ENCODE data around the gene FOXN3.

Gene FOXN3

DNA sequence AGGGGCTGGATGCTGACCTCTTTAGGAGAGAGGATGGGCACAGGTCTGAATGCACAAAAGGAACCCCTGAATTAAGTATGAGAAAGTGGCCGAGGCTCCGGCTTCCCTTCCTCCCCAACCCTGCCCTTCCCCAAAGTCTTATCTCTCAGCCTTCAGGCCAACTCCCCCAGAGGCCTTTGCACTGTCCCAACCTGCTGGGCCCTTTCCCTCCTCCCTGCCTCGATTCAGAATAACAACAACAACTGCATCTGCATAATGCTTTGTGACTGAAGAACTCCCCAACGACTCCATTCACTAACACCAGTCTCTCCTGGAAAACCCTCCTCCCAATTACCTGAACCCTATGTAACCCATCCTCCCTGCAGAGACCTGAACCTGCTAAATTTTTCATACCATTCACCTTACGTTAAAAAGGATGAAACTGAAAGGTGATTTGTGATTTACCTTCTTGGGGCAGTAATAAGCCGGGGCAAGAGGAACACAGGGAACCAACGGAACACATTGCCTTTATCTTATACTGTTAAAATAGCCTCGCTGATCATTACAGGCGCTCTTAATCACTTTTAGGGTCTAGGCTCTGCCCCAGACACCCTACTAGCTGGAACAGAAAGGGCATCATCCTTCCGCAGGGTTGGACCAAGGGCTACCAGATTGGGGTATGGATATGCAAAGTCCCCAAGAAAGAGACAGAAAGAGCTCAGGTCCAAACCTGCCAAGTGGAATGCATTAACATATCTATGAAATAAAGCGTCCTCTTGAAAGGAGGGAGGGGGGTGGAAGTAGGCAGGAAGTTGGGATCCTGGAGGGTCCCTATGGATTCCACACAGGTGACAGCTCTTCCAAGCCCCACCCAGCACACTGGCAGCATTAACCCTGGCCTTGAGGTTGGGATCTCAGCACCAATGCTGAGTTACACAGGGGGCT is 24.2 kb upstream of the FOXN3 start:
- Histone ChIP-seq H3K4me3 (ENCODE audit: low read depth, low read length) (no peak overlapping the region), H3K36me3 (replicated peaks) (no peaks in the 10 kb centered on the region), H3K27me3 (replicated peaks) (no peaks in the 10 kb centered on the region), H3K27ac (no peak overlapping the region)
- no peak for DNase-seq
- TF ChIP-seq CTCF (IDR thresholded peaks at IDR 0.05; ENCODE audit: low read depth, low read length, missing control alignments) = no peak
- in situ Hi-C loops (cut with HindIII; ENCODE audit: low pct_ligation_motif_present, low sequenced_read_pairs) = no loop called here

GRCh38 chr14:89435892-89436656 is 19.0 kb upstream of the FOXN3 start:
- in situ Hi-C loops (cut with HindIII; ENCODE audit: low pct_ligation_motif_present, low sequenced_read_pairs) = no loop called here

DNA sequence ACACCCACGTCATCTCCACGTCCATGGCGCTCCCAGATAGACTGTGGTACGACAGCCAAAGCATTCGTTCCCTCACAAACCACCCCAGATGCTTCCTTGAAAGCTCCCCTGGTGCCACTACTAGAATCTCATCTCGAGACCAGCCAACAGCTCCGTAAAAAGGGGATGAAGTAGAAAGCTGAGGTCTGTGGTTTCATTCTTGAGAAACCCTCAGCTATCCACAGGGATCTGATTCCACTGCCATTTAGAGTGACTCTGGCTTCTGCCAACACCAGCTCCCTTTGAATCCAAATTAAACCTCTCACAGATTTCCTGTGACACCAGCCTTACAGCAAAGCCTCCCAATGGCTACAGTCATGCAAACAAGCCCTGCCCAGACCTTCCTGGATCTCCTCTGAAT is 18.5 kb upstream of the FOXN3 start:
- no peak for TF ChIP-seq CTCF (IDR thresholded peaks at IDR 0.05; ENCODE audit: low read depth, low read length, missing control alignments)
- H3K4me3 ChIP-seq (ENCODE audit: low read depth, low read length) = no peak overlapping the region
- no peaks in the 10 kb centered on the region for H3K27me3 ChIP-seq (replicated peaks)
- DNase-seq = no peak
- H3K36me3 ChIP-seq (replicated peaks) = no peaks in the 10 kb centered on the region
- no peak overlapping the region for H3K27ac ChIP-seq
- in situ Hi-C loops (cut with HindIII; ENCODE audit: low pct_ligation_motif_present, low sequenced_read_pairs) = no loop called here

More at GRCh38 chr14:89435892-89436656, 19.0 kb upstream of the FOXN3 start:
- Histone ChIP-seq H3K27me3 (replicated peaks) (no peaks in the 10 kb centered on the region), H3K4me3 (ENCODE audit: low read depth, low read length) (no peak overlapping the region), H3K27ac (no peak overlapping the region), H3K36me3 (replicated peaks) (no peaks in the 10 kb centered on the region)
- no peak for TF ChIP-seq CTCF (IDR thresholded peaks at IDR 0.05; ENCODE audit: low read depth, low read length, missing control alignments)
- DNase-seq = no peak

- in situ Hi-C loops (cut with HindIII; ENCODE audit: low pct_ligation_motif_present, low sequenced_read_pairs) = no loop called here
- Histone ChIP-seq H3K36me3 (replicated peaks) (no peaks in the 10 kb centered on the region), H3K4me3 (ENCODE audit: low read depth, low read length) (no peak overlapping the region), H3K27me3 (replicated peaks) (no peaks in the 10 kb centered on the region), H3K27ac (no peak overlapping the region)
- TF ChIP-seq CTCF (IDR thresholded peaks at IDR 0.05; ENCODE audit: low read depth, low read length, missing control alignments) = no peak
- DNase-seq = no peak
These were observed 15.2 kb upstream of the FOXN3 start for GRCh38 chr14:89432226-89432625.

GRCh38 chr14:89430391-89431236 is 13.6 kb upstream of the FOXN3 start:
- TF ChIP-seq CTCF (IDR thresholded peaks at IDR 0.05; ENCODE audit: low read depth, low read length, missing control alignments) = no peak
- H3K36me3 ChIP-seq (replicated peaks) = no peaks in the 10 kb centered on the region
- H3K4me3 ChIP-seq (ENCODE audit: low read depth, low read length) = no peak overlapping the region
- H3K27me3 ChIP-seq (replicated peaks) = no peaks in the 10 kb centered on the region
- DNase-seq = peak; percentile 40
- H3K27ac ChIP-seq = peak overlapping the region; percentile 74
- in situ Hi-C loops (cut with HindIII; ENCODE audit: low pct_ligation_motif_present, low sequenced_read_pairs) = no loop called here
